ENCODE measurements around the gene CACNA1D.

Gene CACNA1D

GRCh38 chr3:53581671-53582070, 87.3 kb downstream of the CACNA1D start:
- DNase-seq, result no peak

GRCh38 chr3:53583161-53583690, 88.8 kb downstream of the CACNA1D start:
- no peak for DNase-seq

DNA sequence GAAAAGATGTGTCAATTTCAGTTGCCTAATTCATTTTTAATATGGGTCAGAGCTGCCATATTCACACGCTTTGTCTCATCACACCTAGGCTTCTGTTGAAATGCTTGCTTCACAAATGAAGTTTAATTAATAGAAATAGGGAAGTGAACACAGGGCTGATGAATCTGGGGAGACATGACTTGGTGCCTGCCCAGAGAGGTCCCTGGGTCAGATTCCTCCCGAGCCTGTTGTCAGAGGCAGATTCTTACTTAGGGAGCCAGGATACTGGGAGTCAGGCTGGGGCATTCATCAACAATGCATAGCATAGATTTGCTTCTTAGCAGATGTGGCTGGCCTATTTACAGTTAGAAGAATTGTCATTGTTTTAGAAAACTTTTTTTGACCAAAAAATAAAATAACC, 90.6 kb downstream of the CACNA1D start:
- no peak for DNase-seq

DNA sequence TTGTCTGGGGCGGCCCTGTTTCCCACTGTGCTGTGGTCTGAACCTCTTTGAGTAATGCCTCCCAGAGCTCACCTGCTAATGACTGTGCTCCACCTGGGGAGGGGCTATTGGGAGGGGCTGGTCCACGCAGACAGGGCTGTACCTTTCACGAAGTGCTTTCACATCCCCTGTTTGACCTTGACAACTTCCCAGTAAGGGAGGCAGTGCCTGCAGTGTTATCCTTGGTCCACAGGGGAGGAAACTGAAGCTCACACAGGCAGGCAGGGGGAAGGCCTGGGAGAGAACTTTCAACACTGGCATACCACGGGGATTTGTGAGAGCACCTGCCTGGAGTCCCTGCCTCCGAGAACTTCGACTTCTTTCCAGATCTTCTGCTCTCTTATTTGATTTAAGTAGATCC, 91.2 kb downstream of the CACNA1D start:
- DNase-seq, result no peak

GRCh38 chr3:53588122-53588521, 93.7 kb downstream of the CACNA1D start:
- DNase-seq, result no peak

GRCh38 chr3:53589201-53589600, 94.8 kb downstream of the CACNA1D start:
- DNase-seq, result no peak

GRCh38 chr3:53589806-53590205, 95.4 kb downstream of the CACNA1D start:
- no peak for DNase-seq

- no peak for DNase-seq
Measured at GRCh38 chr3:53590606-53591005, 96.2 kb downstream of the CACNA1D start.

GRCh38 chr3:53591646-53592045, 97.2 kb downstream of the CACNA1D start:
- DNase-seq, result no peak

- no peak for DNase-seq
Measured at GRCh38 chr3:53592862-53593261, 98.5 kb downstream of the CACNA1D start.

GRCh38 chr3:53593611-53594010, 99.2 kb downstream of the CACNA1D start:
- no peak for DNase-seq

DNA sequence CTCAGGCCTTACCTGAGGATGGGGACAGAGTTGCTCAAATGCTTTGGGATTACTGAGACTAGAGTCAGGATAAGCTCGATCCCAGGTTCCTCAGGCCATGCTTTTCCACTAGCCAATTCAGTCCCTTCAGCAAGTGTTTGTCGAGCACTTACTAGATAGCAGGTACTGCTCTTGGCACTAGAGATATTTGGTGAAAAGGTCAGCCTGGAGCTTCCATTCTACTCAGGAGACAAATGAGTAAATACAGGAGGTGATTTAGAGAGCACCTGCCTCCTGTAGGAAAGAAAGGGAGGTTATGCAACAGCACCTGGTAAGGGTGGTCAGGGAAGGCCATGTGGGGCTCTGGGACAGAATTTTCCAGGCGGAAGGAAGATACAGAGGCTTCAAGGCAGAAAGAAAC, 99.9 kb downstream of the CACNA1D start:
- DNase-seq, result no peak

GRCh38 chr3:53595660-53596059, 101.2 kb downstream of the CACNA1D start:
- DNase-seq, result no peak

DNA sequence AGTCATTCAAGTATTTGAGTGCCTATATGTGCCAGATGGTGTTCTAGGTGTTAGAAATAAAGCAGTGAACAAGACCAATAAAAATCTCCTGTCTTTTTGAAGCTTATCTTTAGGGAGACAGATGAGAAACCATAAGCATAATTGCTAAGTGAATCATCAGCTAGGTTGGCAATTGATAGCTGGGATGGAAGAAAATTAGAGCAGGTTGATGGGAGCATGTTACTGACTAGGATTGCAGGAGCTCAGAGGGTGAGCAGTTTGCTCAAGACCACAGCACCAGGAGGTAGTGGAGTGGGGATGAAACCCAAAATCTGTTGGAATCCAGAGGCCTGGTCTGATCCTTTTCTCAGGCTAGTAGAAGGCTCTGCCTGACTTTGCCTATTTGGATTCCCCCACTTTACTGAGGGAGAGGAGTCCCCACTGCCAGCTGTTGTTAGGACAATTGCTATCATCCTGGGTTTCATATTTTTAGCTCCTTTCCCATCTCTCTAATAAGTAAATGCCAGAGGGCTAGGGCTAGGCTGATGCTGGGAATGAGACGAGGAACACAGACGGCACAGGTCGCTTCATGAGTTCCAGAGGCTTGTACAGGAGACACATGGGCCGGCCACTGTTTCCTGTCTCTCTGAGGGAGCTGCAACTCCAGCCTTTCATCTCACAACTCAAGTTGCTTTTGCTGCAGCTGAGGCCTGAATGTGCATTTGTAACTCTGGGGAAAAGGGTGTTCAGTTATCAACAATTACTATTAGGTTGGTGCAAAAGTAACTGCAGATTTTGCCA, 102.9 kb downstream of the CACNA1D start:
- DNase-seq, result no peak

DNA sequence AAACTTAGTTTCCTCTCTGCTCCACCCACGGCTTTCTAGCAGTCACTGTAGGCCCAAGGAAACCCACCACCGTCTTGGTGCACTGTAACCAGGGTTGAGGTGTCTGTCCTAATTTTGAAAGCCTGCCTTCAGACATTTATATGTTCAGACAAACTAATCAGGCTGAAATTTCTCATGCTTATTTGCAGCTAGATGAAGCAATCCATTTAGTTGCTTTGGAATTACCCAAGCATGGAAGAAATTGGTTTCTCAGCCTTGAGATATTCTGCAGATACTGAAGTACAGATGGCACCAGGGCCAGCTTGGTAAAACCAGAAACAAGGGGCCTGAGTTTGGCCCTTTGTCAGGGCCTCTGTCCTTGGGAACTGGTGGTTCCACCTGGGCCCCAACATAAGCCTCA, 105.4 kb downstream of the CACNA1D start:
- no peak for DNase-seq

DNA sequence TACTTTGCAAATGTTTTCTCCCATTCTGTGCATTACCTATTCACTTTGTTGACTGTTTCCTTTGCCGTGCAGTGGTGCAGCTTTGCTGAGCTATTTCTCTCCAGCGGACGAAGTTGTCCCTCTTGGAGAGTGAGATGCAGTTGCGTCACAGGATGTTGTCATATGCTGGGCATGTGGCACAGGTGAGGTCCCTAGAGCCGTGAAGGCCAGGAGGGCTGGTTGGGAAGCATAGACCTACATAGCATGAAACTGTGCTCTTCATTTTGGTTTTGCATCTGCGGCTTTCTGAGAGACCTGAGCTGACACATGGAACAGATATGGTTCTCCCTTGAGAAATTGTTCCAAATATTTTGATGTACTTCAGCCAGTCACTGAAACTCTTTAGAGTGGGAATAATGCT, 108.5 kb downstream of the CACNA1D start:
- no peak for DNase-seq

DNA sequence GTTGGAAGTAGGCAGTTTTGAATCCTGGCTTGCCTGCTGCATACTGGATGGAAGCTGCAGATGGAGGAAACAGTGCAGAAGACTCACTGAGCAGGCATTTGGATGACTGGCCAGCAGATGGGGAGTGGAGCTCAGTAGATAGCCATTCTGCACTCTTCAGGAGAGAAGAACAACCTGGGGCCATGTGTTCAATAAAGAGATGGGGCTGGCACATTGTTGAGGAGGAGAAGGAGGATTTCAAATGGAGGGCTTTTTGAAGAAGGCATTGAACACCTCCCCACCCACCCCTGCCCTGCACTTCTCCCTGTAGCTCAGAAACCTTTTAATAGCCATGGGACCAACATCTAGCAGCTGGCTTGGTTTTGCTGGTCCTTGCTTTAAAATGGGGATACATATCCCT, 109.8 kb downstream of the CACNA1D start:
- no peak for DNase-seq

- no peak for DNase-seq
Measured at GRCh38 chr3:53606793-53607192, 112.4 kb downstream of the CACNA1D start.

GRCh38 chr3:53612508-53612907, 118.1 kb downstream of the CACNA1D start:
- DNase-seq, result no peak

- DNase-seq, result no peak
Measured at GRCh38 chr3:53613125-53613524, 118.7 kb downstream of the CACNA1D start.

- DNase-seq, result no peak
Measured at GRCh38 chr3:53614307-53614706, 119.9 kb downstream of the CACNA1D start.

DNA sequence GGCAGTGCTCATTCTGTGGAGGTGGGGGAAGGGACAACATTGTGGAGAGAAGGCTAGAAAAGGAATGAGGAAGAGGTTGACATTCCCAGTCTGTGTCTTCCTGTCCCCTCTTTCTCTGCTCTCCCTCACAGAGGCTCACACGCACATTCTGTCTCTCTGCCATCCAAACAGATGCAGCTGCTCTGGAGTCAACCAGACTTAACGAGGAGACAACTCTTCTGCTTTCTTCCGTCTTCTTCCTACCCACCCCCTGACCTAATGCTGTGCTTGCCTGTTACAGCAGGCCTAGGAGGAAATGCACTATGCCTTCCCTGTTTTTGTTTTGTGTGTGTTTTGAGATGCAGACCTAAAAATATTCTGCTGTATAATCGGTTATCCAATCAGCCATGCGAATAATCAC, 121.9 kb downstream of the CACNA1D start:
- no peak for DNase-seq

GRCh38 chr3:53616971-53617892, 122.8 kb downstream of the CACNA1D start:
- no peak for DNase-seq
